ENCODE data around the gene ZNF8. TPM values are rescaled to one million over a fixed set of nuclear protein-coding genes. Genes with fewer than 3 reads are reported as not detected.
"Not testable (repeated sequence)": the region's sequence is repeated elsewhere in the genome, so short reads cannot be mapped to it uniquely, and the experiment has no call there.

Gene ZNF8
- total RNA-seq, 6 experiments from 2014 or later = 1.0 to 2.3 (median 1.6) TPM

DNA sequence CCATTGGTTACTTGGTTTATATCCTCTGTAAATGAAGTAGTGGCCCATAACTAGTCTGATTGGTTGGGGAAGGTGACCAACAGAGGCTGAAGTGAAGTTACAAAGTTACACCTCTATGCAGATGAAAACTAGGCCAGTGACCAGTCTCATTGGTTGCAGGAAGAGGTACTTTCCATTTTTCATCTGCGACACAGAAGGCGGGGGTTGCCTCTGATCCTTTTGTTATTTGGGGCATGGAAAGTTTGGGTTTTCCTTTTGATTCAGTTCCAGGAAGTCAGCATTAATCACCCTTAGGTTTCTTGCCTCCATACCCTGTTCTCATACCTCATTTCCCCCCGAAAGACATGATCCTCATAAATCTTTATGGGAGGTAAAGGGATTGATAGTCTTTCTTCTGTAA, 29.9 kb upstream of the ZNF8 start:
- no peaks in the 10 kb centered on the region for H3K4me1 ChIP-seq
- H3K4me3 ChIP-seq = no peak overlapping the region
- no peak for DNase-seq
- TF ChIP-seq POLR2A (IDR thresholded peaks at IDR 0.05) = no peak
- TF ChIP-seq, protein P1, sequence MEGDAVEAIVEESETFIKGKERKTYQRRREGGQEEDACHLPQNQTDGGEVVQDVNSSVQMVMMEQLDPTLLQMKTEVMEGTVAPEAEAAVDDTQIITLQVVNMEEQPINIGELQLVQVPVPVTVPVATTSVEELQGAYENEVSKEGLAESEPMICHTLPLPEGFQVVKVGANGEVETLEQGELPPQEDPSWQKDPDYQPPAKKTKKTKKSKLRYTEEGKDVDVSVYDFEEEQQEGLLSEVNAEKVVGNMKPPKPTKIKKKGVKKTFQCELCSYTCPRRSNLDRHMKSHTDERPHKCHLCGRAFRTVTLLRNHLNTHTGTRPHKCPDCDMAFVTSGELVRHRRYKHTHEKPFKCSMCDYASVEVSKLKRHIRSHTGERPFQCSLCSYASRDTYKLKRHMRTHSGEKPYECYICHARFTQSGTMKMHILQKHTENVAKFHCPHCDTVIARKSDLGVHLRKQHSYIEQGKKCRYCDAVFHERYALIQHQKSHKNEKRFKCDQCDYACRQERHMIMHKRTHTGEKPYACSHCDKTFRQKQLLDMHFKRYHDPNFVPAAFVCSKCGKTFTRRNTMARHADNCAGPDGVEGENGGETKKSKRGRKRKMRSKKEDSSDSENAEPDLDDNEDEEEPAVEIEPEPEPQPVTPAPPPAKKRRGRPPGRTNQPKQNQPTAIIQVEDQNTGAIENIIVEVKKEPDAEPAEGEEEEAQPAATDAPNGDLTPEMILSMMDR (IDR thresholded peaks at IDR 0.05) = no peak
- no peaks in the 10 kb centered on the region for H3K27me3 ChIP-seq
- H3K27ac ChIP-seq = no peak overlapping the region
- WGBS (ENCODE audit: insufficient coverage, low coverage, low lambda C conversion rate, missing lambda C conversion rate) = 100% methylated on average over 2 of the region's 3 CpGs
- H3K36me3 ChIP-seq = peaks cover 0 to 74% (median 29%) of the 10 kb centered on the region in 4 donors
- peaks cover 0 to 65% (median 29%) of the 10 kb centered on the region in 4 donors for H3K9me3 ChIP-seq
- intact Hi-C loops (cut with DNase I) = no loop called here
- no peak for ATAC-seq

DNA sequence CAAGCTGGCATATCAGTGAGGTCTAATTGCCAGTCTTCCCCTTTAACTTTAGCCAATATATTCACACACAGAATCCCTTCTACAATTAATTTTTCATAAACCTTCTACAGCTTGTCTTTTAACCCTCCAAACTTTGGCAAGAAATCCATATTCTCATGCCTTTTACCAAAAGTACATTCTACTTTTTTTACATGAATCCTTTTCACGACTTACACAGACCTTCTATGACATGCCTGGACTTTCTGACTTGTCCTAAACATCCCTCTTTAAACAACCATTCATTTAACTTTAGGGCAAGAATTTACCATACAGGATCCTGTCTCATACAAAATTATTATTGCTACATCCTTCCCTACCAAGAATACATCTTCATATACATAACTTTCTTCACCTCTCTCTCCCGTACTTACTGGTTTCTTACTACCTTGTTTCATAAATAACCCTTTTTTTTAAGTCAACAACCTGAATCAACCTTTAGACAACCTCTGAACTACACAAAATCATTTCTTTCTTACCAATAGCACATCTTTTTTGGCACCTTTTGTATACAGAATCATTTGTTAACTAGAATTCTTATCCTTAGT, 26.6 kb upstream of the ZNF8 start:
- 100% methylated on average over 2 of the region's 2 CpGs for WGBS (ENCODE audit: insufficient coverage, low coverage, low lambda C conversion rate, missing lambda C conversion rate)
- Histone ChIP-seq H3K4me3 (no peak overlapping the region), H3K27me3 (no peaks in the 10 kb centered on the region), H3K9me3 (peaks cover 0 to 75% (median 27%) of the 10 kb centered on the region in 4 donors), H3K27ac (no peak overlapping the region), H3K36me3 (peaks cover 0 to 58% (median 13%) of the 10 kb centered on the region in 4 donors), H3K4me1 (no peaks in the 10 kb centered on the region)
- no peak for TF ChIP-seq POLR2A (IDR thresholded peaks at IDR 0.05)
- TF ChIP-seq, protein P1 (IDR thresholded peaks at IDR 0.05) = no peak
- DNase-seq (no peak), ATAC-seq (no peak)
- intact Hi-C loops (cut with DNase I) = no loop called here

DNA sequence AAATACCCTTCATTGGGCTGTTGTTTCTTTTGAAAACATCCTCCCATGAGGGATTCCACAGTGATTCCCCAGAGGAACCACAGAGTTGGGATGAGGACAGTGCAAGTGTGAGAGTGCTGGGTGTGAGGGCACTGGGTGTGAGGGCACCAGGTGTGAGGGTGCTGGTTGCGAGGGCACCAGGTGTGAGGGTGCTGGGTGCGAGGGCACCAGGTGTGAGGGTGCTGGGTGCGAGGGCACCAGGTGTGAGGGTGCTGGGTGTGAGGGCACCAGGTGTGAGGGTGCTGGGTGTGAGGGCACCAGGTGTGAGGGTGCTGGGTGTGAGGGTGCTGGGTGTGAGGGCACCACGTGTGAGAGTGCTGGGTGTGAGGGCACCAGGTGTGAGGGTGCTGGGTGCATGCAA, 20.5 kb upstream of the ZNF8 start:
- peaks cover 9 to 80% (median 46%) of the 10 kb centered on the region in 4 donors for H3K9me3 ChIP-seq
- WGBS (ENCODE audit: insufficient coverage, low coverage, low lambda C conversion rate, missing lambda C conversion rate) = 0% methylated on average over 1 of the region's 4 CpGs
- intact Hi-C loops (cut with DNase I); DNase-seq; H3K27me3 ChIP-seq; H3K4me3 ChIP-seq; H3K4me1 ChIP-seq; ATAC-seq; H3K27ac ChIP-seq: not testable (repeated sequence)
- H3K36me3 ChIP-seq = peaks cover 0 to 50% (median 6%) of the 10 kb centered on the region in 4 donors

DNA sequence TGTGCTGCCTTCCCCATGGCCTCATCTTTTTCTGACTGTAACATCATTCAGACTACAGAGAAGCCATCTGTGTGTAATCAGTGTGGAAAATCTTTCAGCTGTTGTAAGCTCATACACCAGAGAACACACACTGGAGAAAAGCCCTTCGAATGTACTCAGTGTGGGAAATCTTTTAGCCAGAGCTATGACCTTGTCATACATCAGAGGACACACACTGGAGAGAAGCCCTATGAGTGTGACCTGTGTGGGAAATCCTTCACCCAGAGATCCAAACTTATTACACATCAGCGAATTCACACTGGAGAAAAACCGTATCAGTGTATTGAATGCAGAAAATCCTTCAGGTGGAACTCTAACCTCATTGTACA, 17.2 kb upstream of the ZNF8 start:
- ATAC-seq (no peak), DNase-seq (no peak)
- Histone ChIP-seq H3K4me3 (no peak overlapping the region), H3K27ac (no peak overlapping the region), H3K36me3 (peaks cover 0 to 34% (median 0%) of the 10 kb centered on the region in 4 donors), H3K27me3 (no peaks in the 10 kb centered on the region), H3K4me1 (no peaks in the 10 kb centered on the region), H3K9me3 (peaks cover 9 to 79% (median 54%) of the 10 kb centered on the region in 4 donors)
- intact Hi-C loops (cut with DNase I) = no loop called here
- 97% methylated on average over 2 of the region's 3 CpGs for WGBS (ENCODE audit: insufficient coverage, low coverage, low lambda C conversion rate, missing lambda C conversion rate)
- TF ChIP-seq POLR2A (IDR thresholded peaks at IDR 0.05) = no peak
- TF ChIP-seq, protein P1 (IDR thresholded peaks at IDR 0.05) = no peak

DNA sequence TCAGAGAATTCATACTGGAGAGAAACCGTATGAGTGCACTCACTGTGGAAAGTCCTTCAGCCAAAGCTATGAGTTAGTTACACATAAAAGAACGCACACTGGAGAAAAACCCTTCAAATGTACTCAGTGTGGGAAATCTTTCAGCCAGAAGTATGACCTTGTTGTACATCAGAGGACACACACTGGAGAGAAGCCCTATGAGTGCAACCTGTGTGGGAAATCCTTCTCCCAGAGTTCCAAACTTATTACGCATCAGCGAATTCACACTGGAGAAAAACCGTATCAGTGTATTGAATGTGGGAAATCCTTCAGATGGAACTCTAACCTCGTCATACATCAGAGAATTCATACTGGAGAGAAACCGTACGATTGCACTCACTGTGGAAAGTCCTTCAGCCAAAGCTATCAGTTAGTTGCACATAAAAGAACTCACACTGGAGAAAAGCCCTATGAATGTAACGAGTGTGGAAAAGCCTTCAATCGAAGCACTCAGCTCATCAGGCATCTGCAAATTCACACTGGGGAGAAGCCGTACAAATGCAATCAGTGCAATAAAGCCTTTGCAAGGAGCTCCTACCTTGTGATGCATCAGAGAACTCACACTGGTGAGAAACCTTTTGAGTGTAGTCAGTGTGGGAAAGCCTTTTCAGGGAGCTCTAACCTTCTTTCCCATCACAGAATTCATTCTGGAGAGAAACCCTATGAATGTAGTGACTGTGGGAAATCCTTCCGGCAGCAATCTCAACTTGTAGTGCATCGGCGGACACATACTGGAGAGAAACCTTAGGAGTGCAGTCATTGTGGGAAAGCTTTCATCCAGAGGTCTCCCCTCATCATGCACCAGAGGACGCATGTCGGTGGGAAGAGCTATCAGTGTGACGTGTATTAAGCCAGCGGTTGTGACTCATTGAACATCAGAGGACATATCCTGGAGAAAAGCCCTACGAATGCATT, 16.5 kb upstream of the ZNF8 start:
- intact Hi-C loops (cut with DNase I) = no loop called here
- H3K27me3 ChIP-seq = no peaks in the 10 kb centered on the region
- no peaks in the 10 kb centered on the region for H3K4me1 ChIP-seq
- no peak for TF ChIP-seq POLR2A (IDR thresholded peaks at IDR 0.05)
- TF ChIP-seq, protein P1 (IDR thresholded peaks at IDR 0.05) = no peak
- no peak overlapping the region for H3K27ac ChIP-seq
- peaks cover 0 to 29% (median 0%) of the 10 kb centered on the region in 4 donors for H3K36me3 ChIP-seq
- no peak for ATAC-seq
- peaks cover 9 to 86% (median 54%) of the 10 kb centered on the region in 4 donors for H3K9me3 ChIP-seq
- WGBS (ENCODE audit: insufficient coverage, low coverage, low lambda C conversion rate, missing lambda C conversion rate) = 96% methylated on average over 14 of the region's 19 CpGs
- DNase-seq = no peak
- no peak overlapping the region for H3K4me3 ChIP-seq

All from right lobe of liver (tissue), 6 donors.